ENCODE results near the gene ADCY7. TPM values are rescaled to one million over a fixed set of nuclear protein-coding genes. Genes with fewer than 3 reads are reported as not detected.
"Not testable (repeated sequence)": the region's sequence is repeated elsewhere in the genome, so short reads cannot be mapped to it uniquely, and the experiment has no call there.

ADCY7 gene
- total RNA-seq, 1 experiment from 2014 or later: 4.0 TPM

- not testable (repeated sequence) for H3K9me3 ChIP-seq (ENCODE audit: control insufficient read depth, low read depth, low read length); H3K27ac ChIP-seq (ENCODE audit: insufficient read length, low read depth, low read length); H2BK12ac ChIP-seq (ENCODE audit: insufficient read length, low read depth, low read length); H3K4ac ChIP-seq (ENCODE audit: low read depth, low read length); H3K23ac ChIP-seq (ENCODE audit: insufficient read length, low read depth, low read length); H2BK120ac ChIP-seq (ENCODE audit: low read depth, low read length, poor library complexity, severe bottlenecking); H3K14ac ChIP-seq (ENCODE audit: insufficient read depth, low read length); H3K56ac ChIP-seq (ENCODE audit: insufficient read length, low read depth, low read length); H4K5ac ChIP-seq (ENCODE audit: insufficient read length, low read depth, low read length); H3K79me1 ChIP-seq (ENCODE audit: insufficient read depth, low read depth, low read length, poor library complexity, severe bottlenecking); H3K9ac ChIP-seq (ENCODE audit: extremely low read depth, insufficient read length, low read length); H3T11ph ChIP-seq (ENCODE audit: low read length); H2AFZ ChIP-seq (ENCODE audit: low read length); H4K20me1 ChIP-seq (ENCODE audit: control insufficient read depth, insufficient read depth, insufficient read length); H3K27me3 ChIP-seq (ENCODE audit: insufficient read depth, low read length); H3K4me1 ChIP-seq (ENCODE audit: insufficient read depth, low read length); H3K79me2 ChIP-seq (ENCODE audit: insufficient read depth, low read length); H4K8ac ChIP-seq (replicated peaks; ENCODE audit: insufficient read length, low read depth, low read length); H3K27ac Mint-ChIP-seq; H3K23me2 ChIP-seq (ENCODE audit: insufficient read length, low read depth, low read length, poor library complexity, severe bottlenecking); H2BK20ac ChIP-seq (ENCODE audit: low read depth, low read length, poor library complexity, severe bottlenecking); DNase-seq; H3K4me2 ChIP-seq (ENCODE audit: insufficient read depth, insufficient read length, low read length); H3K9me3 Mint-ChIP-seq; H2BK5ac ChIP-seq (ENCODE audit: insufficient read length, low read length); H3K4me3 Mint-ChIP-seq; H3K27me3 Mint-ChIP-seq (ENCODE audit: low read depth); H4K91ac ChIP-seq (ENCODE audit: insufficient read length, low read depth, low read length); H2BK15ac ChIP-seq (ENCODE audit: low read depth, low read length); H2AK5ac ChIP-seq (ENCODE audit: insufficient read length, low read length); H3K18ac ChIP-seq (ENCODE audit: insufficient read length, low read depth, low read length)
- Mint-ChIP-seq H3K4me1 (peaks cover 16 to 17% of the 10 kb centered on the region in 2 experiments), H3K36me3 (ENCODE audit: insufficient read depth in 1 of 3, low read depth in 3 of 3) (peaks cover 62 to 81% (median 78%) of the 10 kb centered on the region in 3 experiments)
- WGBS (ENCODE audit: extremely low coverage, insufficient read length, low lambda C conversion rate): no CpG with 5 or more reads among the region's 2 CpGs
Measured at GRCh38 chr16:50345210-50345609, 78.9 kb downstream of the ADCY7 start.

Measured in H9 (cell line).